ENCODE measurements around the gene CFAP53. TPM values are rescaled to one million over a fixed set of nuclear protein-coding genes. Genes with fewer than 3 reads are reported as not detected.

CFAP53 gene
- total RNA-seq, 1 donor from 2014 or later: 0.68 TPM

- H3K27ac ChIP-seq (ENCODE audit: low read depth, low read length): no peak overlapping the region
- no peak overlapping the region for H3K9ac ChIP-seq (ENCODE audit: low read length)
- no peaks in the 10 kb centered on the region for H3K4me1 Mint-ChIP-seq (ENCODE audit: low read depth, unreplicated experiment)
- H3K79me2 ChIP-seq (ENCODE audit: insufficient read depth, low read length): no peaks in the 10 kb centered on the region
- H3K4me2 ChIP-seq (ENCODE audit: low read length): no peak overlapping the region
- no peak for DNase-seq (ENCODE audit: low read depth)
- H3K4me3 ChIP-seq (ENCODE audit: insufficient read depth, low read depth, low read length): no peak overlapping the region
- peaks cover 2% of the 10 kb centered on the region for H3K9me3 Mint-ChIP-seq (ENCODE audit: unreplicated experiment)
- no peaks in the 10 kb centered on the region for H4K20me1 ChIP-seq (ENCODE audit: insufficient read depth, low read length)
- FAIRE-seq: no peak
- TF ChIP-seq EZH2 (IDR thresholded peaks at IDR 0.05; ENCODE audit: insufficient read depth, low read length): no peak
- no peak for TF ChIP-seq CTCF (IDR thresholded peaks at IDR 0.05; ENCODE audit: insufficient read depth, low read depth, low read length)
- no peaks in the 10 kb centered on the region for H3K36me3 Mint-ChIP-seq (ENCODE audit: low read depth, unreplicated experiment)
- H3K4me3 Mint-ChIP-seq (ENCODE audit: unreplicated experiment): no peak overlapping the region
- peaks cover 26% of the 10 kb centered on the region for H3K27me3 Mint-ChIP-seq (ENCODE audit: low read depth, unreplicated experiment)
- no peaks in the 10 kb centered on the region for H3K36me3 ChIP-seq (ENCODE audit: insufficient read depth, low read length)
- peaks cover 22% of the 10 kb centered on the region for H3K27me3 ChIP-seq (ENCODE audit: insufficient read depth, low read length)
- H3K9me3 ChIP-seq (ENCODE audit: insufficient read depth, low read depth, low read length): no peaks in the 10 kb centered on the region
- H2AFZ ChIP-seq (ENCODE audit: low read depth, low read length): no peak overlapping the region
- H3K4me1 ChIP-seq (ENCODE audit: insufficient read depth, low read length): no peaks in the 10 kb centered on the region
- no peak overlapping the region for H3K27ac Mint-ChIP-seq (ENCODE audit: unreplicated experiment)
These were observed 34.8 kb upstream of the CFAP53 start for GRCh38 chr18:50301074-50301473.

GRCh38 chr18:50299626-50300388 is 33.5 kb upstream of the CFAP53 start:
- H3K36me3 Mint-ChIP-seq (ENCODE audit: low read depth, unreplicated experiment): no peaks in the 10 kb centered on the region
- H3K4me1 ChIP-seq (ENCODE audit: insufficient read depth, low read length): no peaks in the 10 kb centered on the region
- no peaks in the 10 kb centered on the region for H3K9me3 Mint-ChIP-seq (ENCODE audit: unreplicated experiment)
- H3K36me3 ChIP-seq (ENCODE audit: insufficient read depth, low read length): no peaks in the 10 kb centered on the region
- no peaks in the 10 kb centered on the region for H3K9me3 ChIP-seq (ENCODE audit: insufficient read depth, low read depth, low read length)
- no peak for DNase-seq (ENCODE audit: low read depth)
- peaks cover 30% of the 10 kb centered on the region for H3K27me3 Mint-ChIP-seq (ENCODE audit: low read depth, unreplicated experiment)
- H3K79me2 ChIP-seq (ENCODE audit: insufficient read depth, low read length): no peaks in the 10 kb centered on the region
- H2AFZ ChIP-seq (ENCODE audit: low read depth, low read length): no peak overlapping the region
- FAIRE-seq: no peak
- no peak for TF ChIP-seq CTCF (IDR thresholded peaks at IDR 0.05; ENCODE audit: insufficient read depth, low read depth, low read length)
- TF ChIP-seq EZH2 (IDR thresholded peaks at IDR 0.05; ENCODE audit: insufficient read depth, low read length): no peak
- no peaks in the 10 kb centered on the region for H4K20me1 ChIP-seq (ENCODE audit: insufficient read depth, low read length)
- no peak overlapping the region for H3K27ac ChIP-seq (ENCODE audit: low read depth, low read length)
- no peak overlapping the region for H3K4me3 ChIP-seq (ENCODE audit: insufficient read depth, low read depth, low read length)
- no peak overlapping the region for H3K4me2 ChIP-seq (ENCODE audit: low read length)
- no peaks in the 10 kb centered on the region for H3K4me1 Mint-ChIP-seq (ENCODE audit: low read depth, unreplicated experiment)
- H3K27me3 ChIP-seq (ENCODE audit: insufficient read depth, low read length): peaks cover 26% of the 10 kb centered on the region
- no peak overlapping the region for H3K9ac ChIP-seq (ENCODE audit: low read length)
- no peak overlapping the region for H3K27ac Mint-ChIP-seq (ENCODE audit: unreplicated experiment)
- H3K4me3 Mint-ChIP-seq (ENCODE audit: unreplicated experiment): no peak overlapping the region

Measured in astrocyte (in vitro differentiated cells and primary cell).